ENCODE measurements around the gene NOD1. TPM values are rescaled to one million over a fixed set of nuclear protein-coding genes. Genes with fewer than 3 reads are reported as not detected.

The NOD1 gene
- total and polyA plus RNA-seq, 2 of the 13 experiments (the other 11 are each of a cell fraction or from before 2014, with no cell fraction given), result 1.7 to 2.9 TPM

GRCh38 chr7:30504301-30505173 is 26.0 kb upstream of the NOD1 start, which contains the start of gene GGCT (continued):
- TF ChIP-seq NCOR1 (IDR thresholded peaks at IDR 0.05; ENCODE audit: borderline replicate concordance, low read length), result no peak; the same call in 1 of the 2 replicates
- no peak for TF ChIP-seq ZNF251 (CRISPR knock-in tag; IDR thresholded peaks at IDR 0.05)
- TF ChIP-seq E2F1 (CRISPR knock-in tag; IDR thresholded peaks at IDR 0.05), result peak; percentile 83
- no peak for TF ChIP-seq CENPBD1 (CRISPR knock-in tag; IDR thresholded peaks at IDR 0.05; ENCODE audit: borderline replicate concordance, low read depth)
- TF ChIP-seq POGZ (CRISPR knock-in tag; IDR thresholded peaks at IDR 0.05), result peak; percentile 54
- no peak for TF ChIP-seq ZBTB8A (CRISPR knock-in tag; IDR thresholded peaks at IDR 0.05; ENCODE audit: borderline replicate concordance, low read depth)
- TF ChIP-seq RARG (CRISPR knock-in tag; IDR thresholded peaks at IDR 0.05; ENCODE audit: low read depth), result no peak
- TF ChIP-seq RBFOX2 (IDR thresholded peaks at IDR 0.05; ENCODE audit: low read depth, low read length), result peak; percentile 82
- no peak for TF ChIP-seq PHB2 (IDR thresholded peaks at IDR 0.05; ENCODE audit: partially characterized antibody)
- no peak for TF ChIP-seq SNAPC4 (CRISPR knock-in tag; IDR thresholded peaks at IDR 0.05)
- TF ChIP-seq ZNF296 (CRISPR knock-in tag; conservative IDR thresholded peaks at IDR 0.05), result 0 out of 2 replicates have a peak, but pooled peaks have one; percentile 49
- peak; percentile 14; the same call in 1 of the 2 replicates for TF ChIP-seq MEIS2 (CRISPR knock-in tag; IDR thresholded peaks at IDR 0.05)
- peak; percentile 92 for TF ChIP-seq MAX (IDR thresholded peaks at IDR 0.05)
- 0 out of 2 replicates have a peak, but pooled peaks have one; percentile 40 for TF ChIP-seq MAF1 (CRISPR knock-in tag; IDR thresholded peaks at IDR 0.05; ENCODE audit: borderline replicate concordance)
- peak; percentile 76; the same call in 1 of the 2 replicates for TF ChIP-seq ZNF703 (CRISPR knock-in tag; IDR thresholded peaks at IDR 0.05; ENCODE audit: borderline replicate concordance)
- no peak for TF ChIP-seq ARNT (IDR thresholded peaks at IDR 0.05)
- 0 out of 2 replicates have a peak, but pooled peaks have one; percentile 9 for TF ChIP-seq NR2C2 (CRISPR knock-in tag; IDR thresholded peaks at IDR 0.05; ENCODE audit: borderline replicate concordance)
- no peak for TF ChIP-seq ZNF629 (CRISPR knock-in tag; conservative IDR thresholded peaks at IDR 0.05)
- peak; percentile 91; the same call in 1 of the 2 replicates for TF ChIP-seq SIN3A (IDR thresholded peaks at IDR 0.05; ENCODE audit: borderline replicate concordance, low read depth, low read length)
- TF ChIP-seq ZNF350 (CRISPR knock-in tag; IDR thresholded peaks at IDR 0.05; ENCODE audit: borderline replicate concordance, low read depth), result peak; percentile 64; the same call in 1 of the 2 replicates
- no peak; the same call in none of the 2 replicates for TF ChIP-seq ATF7-NPFF (CRISPR knock-in tag; IDR thresholded peaks at IDR 0.05; ENCODE audit: low read depth)

Measured in HepG2 (cell line).